HTERT RPE-1 (cell line): ENCODE results near the gene ZBTB16.

Experiments
- in situ Hi-C: fragments of 300-500 bp; cut with MboI; formaldehyde crosslinking; loops from 4 replicates; pipeline ENCODE4 v1.14.3; 2020; ENCODE audit warnings: low sequenced_read_pairs

The ZBTB16 gene

DNA sequence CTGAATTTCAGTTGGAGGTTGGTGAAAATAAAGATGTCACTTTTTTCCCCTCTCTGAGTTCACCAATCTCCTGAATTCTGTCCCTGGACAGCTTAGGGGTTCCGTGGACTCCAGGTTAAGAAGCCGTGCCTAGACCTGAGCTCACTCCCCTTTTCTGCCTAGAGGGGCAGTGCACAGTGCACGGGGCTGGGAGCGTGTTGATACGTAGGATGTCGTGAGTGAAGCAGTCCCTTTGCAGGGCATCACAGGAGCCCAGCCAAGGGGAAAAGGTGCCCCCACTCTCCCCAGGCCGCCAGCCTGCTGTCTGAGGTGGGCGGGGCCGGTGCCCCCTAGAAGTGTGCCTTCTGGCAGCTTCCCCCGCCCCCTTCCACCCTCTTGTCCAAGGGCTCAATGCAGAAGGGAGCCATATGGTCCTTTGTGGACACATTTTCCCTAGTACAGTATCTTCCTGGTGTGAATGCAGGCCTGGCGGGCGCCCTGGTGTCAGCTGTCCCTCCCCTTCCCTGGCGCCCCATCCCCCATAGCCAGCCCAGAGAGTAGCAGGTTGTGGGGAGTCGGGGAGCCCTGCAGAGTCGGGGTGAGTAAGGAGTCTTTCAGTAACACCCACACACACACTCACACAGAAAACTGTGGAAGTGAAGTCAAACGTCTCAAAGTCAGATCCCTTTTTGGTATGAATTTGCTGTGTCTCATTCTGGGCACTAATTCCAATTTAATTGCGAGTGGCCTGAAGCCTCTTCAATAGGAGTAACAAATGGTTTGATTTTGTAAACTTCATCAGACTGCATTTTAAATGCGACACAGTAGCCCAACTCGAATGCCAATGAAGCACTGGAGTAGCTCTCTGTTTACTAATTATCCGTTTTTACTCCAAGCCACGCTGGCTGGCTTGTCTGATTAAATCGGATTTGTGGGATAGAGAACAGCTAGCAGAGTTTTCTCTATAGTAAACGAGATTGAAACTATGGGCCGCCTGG, 169.2 kb downstream of the ZBTB16 start:
- in situ Hi-C loops: no loop called here

DNA sequence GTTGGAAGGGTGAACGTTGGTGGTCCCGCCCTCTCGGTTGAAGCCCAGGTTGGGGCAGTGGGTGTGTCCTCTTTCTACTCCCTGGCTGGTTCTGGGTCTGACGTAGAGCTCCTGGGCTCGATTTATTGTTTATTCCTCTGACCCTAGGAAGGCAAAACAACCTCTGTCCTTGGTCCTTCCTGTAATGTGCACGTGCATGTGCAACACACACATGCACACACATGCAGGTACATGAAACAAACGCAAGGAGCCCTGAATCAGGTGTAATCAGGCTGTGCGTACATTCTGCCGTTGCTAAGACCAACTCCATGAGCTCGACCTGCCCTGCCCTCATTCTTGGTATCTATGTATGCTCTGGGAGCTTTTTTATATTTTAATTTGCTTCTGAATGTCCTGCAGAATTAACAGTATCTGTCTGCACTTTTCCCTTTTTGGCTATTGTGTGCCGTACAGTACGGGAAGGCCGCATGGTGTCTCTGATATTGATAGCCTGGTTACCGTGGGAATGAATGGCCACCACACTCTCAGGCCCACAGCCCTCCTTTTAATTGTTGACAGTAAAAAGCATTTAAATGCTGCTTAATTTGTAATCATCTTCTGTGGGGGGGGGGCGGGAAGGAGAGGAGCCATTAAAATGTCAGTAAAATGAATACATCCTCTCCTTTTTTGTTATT, 170.7 kb downstream of the ZBTB16 start:
- in situ Hi-C loops: no loop called here

DNA sequence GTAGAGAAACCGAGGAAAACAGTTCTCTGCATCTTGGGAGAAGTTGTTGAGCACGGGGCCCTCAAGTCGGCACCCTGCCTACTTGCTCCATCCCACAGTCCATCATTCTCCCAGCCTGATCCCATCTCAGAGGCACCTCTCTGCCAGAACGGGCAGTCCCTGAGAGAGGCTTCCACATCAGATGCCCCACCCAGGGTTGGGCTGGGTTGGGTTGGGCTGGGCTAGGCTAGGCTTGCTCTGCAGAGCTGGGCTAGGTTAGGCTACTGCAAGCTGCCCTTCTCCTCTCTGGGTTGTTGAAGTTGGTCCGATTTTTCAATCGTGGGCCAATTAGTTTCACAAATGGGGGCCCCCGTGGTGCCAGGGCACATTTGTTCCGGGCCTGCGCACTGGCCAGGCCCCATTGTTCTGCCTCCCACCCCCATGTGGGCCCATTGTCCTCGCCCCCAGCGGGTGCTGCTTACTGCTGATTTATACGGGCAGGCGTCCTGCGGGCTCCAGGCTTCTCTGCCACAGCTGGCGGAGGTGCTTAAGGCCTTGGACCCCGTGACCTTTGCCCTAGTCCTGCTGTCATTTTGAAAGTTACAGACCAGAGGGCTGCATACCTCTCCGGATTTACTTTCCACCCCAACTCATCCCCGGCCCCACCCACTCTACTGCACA, 173.0 kb downstream of the ZBTB16 start:
- in situ Hi-C loops: no loop called here

DNA sequence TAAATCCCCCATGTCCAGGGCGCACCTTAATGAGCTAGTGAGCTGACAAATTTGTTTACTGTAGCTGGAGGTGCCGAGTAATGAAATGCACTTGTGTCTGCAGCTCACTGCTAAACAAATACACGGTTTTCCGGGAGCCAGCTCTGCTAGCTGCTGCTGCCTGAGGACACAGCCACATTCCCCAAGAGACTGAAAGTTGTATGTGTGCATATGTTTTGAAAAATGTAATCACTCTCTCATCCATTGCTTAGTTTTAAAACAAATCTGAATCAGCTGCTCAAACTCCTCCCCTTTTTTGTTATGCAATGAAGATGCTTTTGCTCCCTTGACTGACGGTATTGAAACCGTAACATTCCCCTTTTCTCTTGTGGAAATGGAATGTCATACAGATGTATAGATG, 174.2 kb downstream of the ZBTB16 start:
- in situ Hi-C loops: no loop called here

DNA sequence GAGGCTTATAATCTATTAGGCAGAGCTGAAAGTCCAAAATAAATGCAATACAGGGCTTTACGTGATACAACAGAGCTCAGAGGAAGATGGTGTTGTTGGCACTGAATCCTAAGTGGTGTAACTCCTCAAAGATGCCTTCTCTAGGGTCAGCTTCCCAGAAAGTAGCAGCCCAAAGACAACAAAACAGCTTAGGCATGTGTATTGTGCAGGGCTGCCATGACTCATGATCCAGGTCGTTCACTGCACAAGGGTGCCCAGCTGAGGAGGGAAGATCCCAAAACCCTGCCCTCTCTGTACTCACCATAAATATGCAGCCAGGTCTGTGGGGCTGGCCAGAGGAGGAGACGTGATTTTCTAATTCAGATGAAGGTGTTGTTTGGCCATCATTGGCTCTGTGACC, 177.3 kb downstream of the ZBTB16 start:
- in situ Hi-C loops: no loop called here

DNA sequence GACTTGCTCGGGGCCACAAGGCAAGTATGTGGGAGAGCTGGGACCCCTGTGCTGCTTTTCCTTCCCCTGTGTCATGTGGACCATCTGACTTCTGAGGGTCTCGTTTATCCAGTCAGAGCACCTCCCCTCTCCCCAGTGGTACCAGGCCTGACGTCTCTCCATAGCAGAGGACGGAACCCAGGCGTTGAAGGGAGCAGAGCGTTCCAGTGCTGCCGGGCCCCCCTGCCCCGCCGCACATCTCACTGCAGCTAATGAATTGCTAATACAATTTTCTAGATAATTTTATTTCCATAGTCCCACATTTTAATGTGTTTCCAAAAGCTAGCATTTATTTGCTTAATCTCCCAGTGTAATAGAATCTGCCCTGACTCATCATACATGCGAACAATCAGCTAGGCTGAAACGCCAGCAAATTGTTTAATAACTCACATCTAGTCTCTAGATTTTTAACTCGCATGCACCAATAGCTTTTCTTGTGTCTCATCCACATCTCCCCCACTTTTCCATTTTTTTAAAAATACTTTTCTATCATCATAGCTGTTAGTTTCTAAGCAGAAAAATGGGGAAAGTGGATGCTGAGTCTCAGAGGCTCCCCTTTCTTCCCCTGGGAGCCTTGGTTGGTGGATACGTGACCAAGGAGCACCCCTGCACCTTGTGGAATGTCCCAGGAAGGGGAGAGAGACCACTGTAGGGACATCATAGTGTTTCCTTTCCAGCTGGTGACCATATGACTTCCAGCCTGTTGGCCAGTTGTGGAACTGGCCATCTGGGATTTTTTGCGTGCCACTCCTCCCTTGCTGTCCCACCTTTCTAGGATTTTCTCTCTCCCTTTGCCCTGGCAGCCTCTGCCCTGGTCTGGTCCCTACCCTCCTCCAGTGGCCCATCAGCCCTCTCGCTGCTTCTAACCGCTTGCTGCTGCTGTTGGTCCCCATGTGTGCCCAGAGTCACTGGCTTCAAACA, 178.1 kb downstream of the ZBTB16 start:
- in situ Hi-C loops: no loop called here

DNA sequence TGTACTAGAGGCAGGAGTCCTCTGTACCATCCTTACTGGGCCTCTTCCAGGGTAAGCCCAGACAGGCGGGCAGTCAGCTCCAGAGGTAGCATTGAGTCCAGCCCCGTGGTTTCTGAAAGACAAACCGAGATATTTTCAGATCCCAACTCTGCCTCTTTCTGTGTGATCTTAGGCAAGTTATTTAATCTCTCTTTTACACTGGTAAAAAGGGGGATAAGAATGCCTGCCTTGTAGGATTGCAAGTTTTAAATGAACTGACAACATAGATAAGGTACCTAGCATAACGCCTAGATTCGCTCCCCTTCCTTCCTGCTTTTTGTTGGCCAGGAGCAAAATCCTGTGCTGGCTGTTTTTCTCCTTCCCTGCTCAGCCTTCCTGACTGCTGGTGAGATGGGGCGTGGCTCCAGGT, 180.2 kb downstream of the ZBTB16 start:
- in situ Hi-C loops: no loop called here

DNA sequence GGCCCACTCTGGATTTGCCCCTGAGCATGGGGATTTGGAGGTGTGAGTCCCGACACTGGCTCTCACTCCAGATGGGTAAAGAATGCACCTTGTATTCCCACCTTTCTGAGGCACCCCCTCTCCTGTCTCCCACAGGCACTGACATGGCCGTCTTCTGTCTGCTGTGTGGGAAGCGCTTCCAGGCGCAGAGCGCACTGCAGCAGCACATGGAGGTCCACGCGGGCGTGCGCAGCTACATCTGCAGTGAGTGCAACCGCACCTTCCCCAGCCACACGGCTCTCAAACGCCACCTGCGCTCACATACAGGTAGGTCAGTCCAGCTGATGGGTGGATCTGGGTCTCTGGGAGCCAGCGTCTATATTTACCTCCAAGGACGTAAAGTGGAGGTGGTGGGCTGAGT, 182.5 kb downstream of the ZBTB16 start:
- in situ Hi-C loops: no loop called here

DNA sequence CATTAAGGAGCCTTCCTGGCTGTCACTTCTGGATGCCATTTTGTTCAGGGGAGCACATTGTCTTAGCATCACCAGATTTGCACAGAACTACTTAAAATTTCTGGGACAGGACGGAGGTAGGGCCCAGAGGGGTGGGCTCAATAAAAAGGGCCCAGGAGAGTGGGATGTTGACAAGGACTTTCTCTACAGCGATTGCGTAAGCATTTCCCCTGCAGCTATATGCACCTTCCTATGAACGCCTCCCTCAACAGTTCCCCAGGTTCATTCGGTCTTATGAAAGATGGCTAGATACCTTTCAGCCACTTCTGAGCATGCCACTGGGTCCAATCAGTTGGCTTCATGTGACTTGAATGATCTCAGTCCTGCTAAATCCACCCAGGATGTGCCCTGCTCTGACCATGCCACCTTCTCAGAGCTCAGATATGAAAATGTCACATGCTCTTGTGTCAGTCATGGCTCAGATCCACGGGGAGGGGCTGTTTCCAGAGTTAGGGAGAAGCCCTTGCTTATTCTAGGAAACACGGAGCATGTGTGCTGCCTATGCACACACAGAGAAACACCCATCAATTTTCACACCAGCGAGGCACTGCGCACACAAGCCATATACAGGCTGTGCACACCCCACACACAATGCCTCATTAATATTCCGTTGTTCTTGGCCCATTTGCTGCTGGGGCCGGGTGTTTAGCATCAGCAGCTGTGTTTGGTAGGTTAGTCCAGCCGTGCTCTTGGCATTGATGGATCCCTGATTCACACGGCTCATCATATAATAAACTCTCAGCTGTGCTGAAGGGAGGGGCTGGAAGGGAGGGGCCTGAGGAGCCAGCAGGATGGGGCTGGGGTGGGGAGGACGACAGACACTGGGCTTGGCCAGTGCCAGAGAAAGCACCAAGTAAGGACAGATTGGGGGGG, 184.2 kb downstream of the ZBTB16 start:
- in situ Hi-C loops: no loop called here

DNA sequence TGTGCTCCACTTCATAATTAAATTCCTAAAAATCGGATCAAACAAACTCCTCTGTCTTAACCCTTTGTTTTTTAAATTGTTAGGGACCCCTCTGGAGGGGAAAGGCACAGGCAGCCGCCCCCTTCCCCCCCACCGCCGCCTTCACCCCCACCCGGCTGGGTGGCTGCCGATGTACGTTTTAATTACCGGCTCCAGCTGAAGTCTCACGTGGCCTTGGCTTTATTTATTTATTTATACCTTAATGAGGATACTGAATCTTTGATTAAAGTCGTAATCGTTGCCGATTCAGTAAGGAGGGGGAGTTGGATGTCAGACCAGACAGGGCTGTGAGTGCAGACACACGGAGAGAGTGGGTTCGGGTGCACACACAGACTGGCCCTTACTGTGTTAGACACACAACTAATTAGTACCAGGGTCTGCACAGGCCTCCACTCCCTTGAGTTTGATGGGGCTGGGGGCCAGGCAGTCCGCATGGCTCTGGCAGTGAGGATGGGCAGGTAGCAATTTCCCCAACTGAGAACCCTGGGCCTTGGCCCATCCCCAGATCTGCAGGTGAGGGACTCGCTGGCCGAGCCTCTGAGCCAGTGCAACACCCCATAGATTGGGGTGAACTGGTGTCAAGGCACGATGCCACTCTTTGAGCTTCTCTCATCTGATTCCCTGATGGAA, 185.3 kb downstream of the ZBTB16 start:
- in situ Hi-C loops: no loop called here

DNA sequence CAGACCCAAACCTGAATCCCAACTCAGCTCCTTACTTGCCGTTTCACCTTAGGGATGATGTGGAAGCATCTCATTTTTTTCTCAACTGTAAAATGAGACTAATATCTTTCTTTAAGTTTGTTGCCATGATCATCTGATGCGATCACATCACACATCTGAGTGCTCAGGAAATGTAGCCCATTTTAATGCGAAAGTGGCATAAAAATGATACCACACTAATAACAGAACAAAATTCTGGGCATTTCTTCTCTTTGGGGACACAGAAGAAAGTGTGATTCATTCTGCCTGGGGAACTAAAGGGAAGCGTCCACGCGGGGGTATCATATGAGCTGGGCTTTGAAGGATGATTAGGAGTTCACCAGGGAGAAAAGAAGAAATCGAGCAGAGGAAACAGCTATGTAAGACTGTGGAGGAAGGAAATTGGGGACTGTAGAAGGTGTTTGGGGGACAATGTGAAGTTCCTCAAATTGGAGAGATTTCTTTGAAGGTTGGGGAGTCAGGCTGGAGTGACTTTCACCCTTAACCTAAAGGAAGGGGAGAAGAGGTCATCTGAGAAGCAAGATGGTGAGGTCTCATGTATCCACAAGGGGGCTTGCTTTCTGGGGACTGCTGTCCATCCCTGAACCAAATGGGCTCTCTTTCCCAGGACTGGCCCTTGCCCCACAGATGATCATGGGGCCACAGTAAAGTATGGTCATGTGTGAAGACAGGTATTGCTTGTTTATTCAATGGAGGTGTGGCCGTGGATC, 187.0 kb downstream of the ZBTB16 start:
- in situ Hi-C loops: no loop called here

DNA sequence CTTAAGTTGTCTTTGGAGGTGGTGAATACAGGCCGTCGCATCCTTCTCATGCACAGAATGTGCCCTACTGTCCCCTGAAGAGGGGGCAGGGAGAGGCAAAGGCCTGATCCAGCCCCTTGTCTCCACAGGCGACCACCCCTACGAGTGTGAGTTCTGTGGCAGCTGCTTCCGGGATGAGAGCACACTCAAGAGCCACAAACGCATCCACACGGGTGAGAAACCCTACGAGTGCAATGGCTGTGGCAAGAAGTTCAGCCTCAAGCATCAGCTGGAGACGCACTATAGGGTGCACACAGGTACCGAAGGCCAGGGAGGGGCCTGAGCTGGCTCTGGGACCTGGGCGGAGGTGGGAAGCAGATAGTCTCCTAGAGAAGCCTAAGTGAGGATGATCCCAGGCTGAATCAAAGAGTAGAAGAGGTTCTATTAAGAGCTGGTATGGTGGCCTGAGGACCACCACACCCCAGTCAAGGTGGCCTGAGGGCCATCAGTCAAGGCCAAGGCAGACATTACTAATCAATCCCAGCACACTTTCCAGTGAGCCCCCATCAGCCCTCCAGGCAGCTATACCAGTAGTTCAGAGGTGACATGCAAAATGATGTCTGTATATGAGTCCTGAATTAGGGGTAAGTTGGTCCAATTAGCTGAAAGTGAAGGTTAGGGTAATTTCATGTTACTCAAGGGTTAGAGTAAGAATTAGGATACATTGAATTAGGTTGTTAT, 187.7 kb downstream of the ZBTB16 start:
- in situ Hi-C loops: no loop called here

DNA sequence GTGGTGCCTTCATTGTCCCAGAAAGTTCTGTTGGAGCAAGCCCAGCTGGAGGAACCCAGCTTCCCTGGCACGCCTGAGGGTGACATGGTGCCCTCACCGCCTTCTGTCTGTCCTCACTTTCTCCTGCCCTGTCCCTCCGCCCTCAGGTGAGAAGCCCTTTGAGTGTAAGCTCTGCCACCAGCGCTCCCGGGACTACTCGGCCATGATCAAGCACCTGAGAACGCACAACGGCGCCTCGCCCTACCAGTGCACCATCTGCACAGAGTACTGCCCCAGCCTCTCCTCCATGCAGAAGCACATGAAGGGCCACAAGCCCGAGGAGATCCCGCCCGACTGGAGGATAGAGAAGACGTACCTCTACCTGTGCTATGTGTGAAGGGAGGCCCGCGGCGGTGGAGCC, 190.7 kb downstream of the ZBTB16 start:
- in situ Hi-C loops: no loop called here

DNA sequence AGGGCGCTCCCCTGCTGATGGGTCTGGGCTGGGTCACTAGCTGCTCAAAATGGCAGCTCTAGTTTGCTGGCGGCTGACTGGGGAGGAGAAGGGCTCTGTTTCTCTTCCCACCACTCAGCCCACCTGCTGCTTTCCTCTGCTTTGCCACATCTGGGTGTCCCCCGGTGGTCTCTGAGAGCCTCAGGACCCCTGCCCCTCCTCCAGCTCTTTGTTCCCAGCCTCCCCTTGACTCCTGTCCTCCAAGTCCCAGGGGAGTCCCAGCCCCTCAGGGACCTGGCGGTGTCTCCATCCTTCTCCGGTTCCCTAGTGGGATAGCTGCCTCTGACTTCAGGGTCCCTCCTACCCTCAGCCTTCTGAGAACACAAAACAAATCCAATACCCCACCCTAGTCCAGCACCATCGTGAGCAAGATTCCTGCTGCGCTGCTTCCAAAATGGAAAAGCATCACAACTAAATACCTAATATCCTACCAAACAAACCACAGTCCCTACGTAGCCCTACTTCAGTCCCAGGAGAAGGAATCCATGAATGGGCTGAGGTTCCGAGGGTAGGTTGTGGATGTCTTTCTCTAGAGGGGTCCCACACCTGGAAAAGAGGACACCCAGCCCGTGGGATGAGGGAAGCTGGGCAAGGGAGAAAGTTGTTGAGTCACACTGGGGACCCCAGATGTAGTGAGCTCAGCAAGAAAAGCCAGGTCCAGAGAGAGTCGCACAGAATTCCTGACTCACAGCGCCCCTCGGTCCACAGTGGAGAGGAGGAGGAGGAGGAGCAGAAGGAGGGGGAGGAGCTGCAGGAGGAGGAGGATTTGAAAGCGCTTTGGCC, 191.7 kb downstream of the ZBTB16 start:
- in situ Hi-C loops: no loop called here

DNA sequence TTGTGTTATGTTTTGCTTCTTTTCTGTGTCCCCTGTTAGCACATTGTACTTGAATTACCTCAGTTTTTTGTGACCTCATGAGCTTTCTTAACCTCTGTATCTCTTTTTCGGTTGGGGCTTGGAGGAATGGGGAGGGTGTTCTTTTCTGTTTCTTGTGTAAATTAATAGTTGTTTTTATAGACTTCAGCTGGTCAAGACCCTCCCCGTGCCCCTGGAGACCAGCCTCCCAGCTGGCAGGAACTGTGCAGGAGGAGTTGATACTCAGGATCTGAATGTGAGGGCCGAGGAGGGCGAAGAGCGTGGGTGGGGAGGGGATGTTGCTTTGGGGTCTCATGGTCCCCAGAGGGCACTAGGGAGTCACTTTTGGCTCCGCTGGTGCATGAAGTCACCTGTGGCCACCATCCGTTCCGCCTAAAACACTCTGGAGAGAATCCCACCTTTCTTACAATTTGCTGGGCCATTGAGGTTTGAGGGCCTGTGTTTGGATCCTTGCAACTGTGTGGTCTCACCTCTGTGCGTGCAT, 192.4 kb downstream of the ZBTB16 start:
- in situ Hi-C loops: no loop called here

DNA sequence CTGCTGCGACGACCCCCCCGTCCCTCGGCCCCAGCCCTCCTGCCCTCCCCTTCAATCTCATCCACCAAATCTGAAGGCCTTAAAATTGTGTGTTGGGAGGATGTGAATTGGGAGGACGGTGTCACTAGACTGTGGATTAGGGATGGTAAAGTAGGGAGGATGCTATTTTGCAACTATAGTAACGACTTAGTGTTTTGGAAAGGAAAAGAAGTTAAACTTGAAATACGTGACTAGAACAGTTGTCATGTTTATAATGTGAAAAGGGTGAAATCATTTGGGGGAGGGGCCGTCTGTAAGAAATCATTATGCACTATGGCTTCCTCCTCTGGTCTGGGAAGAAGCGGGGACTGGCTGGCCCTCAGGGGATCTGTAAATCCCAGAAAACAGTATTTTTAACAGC, 193.3 kb downstream of the ZBTB16 start:
- in situ Hi-C loops: no loop called here

DNA sequence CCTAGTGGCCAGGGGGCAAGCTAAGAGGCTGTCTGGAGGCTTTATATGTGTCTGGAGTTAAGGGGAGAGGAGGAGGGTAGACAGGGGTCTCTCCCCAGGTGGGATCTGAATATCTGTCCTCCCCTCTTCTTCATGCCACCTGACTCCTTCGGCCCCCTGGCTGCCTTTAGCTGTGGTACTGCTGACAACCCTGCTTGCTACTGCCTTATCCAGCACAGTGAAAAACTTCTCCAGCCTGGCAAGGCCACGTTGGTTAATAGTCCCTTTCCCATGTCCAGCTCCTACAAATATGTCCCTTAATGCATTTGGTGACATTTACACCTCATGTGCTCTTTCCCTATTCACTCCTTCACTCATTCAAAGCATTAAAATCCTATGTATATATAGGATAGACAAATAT, 194.3 kb downstream of the ZBTB16 start:
- in situ Hi-C loops: no loop called here
